H9 (cell line): ENCODE data around the gene LRP1. TPM values are rescaled to one million over a fixed set of nuclear protein-coding genes. Genes with fewer than 3 reads are reported as not detected.
A peak's percentile ranks its signal among the peaks of the same experiment; 100 is the strongest.

ENCODE experiments used
- DNase-seq: peaks from one replicate; pipeline ENCODE4 v3.0.0-alpha.2; 2017
- H2AFZ ChIP-seq: one replicate; pipeline ENCODE4 v1.6.1; 2013; ENCODE audit warnings: mild to moderate bottlenecking, low read length, control low read depth, moderate library complexity
- H2AK5ac ChIP-seq: 2 replicates; pipeline ENCODE4 v1.6.1; 2013; ENCODE audit warnings: low read length, control low read depth, mixed read lengths; ENCODE audit not compliant: insufficient read length
- H2BK120ac ChIP-seq: one replicate; pipeline ENCODE4 v1.6.1; 2013; ENCODE audit warnings: low read depth, mild to moderate bottlenecking, low read length, control low read depth, inconsistent platforms; ENCODE audit not compliant: poor library complexity, severe bottlenecking
- H2BK12ac ChIP-seq: 2 replicates; pipeline ENCODE4 v1.6.1; 2013; ENCODE audit warnings: low read length, control low read depth, mixed read lengths, low read depth; ENCODE audit not compliant: insufficient read length
- H2BK15ac ChIP-seq: 2 replicates; pipeline ENCODE4 v1.6.1; 2013; ENCODE audit warnings: low read depth, low read length, control low read depth
- H2BK20ac ChIP-seq: one replicate; pipeline ENCODE4 v1.6.1; 2013; ENCODE audit warnings: low read depth, mild to moderate bottlenecking, low read length, control low read depth, inconsistent platforms; ENCODE audit not compliant: poor library complexity, severe bottlenecking
- H2BK5ac ChIP-seq: 2 replicates; pipeline ENCODE4 v1.6.1; 2013; ENCODE audit warnings: low read length, control low read depth, mixed read lengths; ENCODE audit not compliant: insufficient read length
- H3K14ac ChIP-seq: 2 replicates; pipeline ENCODE4 v1.6.1; 2013; ENCODE audit warnings: low read length, control low read depth; ENCODE audit not compliant: insufficient read depth
- H3K18ac ChIP-seq: 2 replicates; pipeline ENCODE4 v1.6.1; 2013; ENCODE audit warnings: low read depth, mild to moderate bottlenecking, mixed read lengths, low read length, control low read depth; ENCODE audit not compliant: insufficient read length
- H3K23ac ChIP-seq: 2 replicates; pipeline ENCODE4 v1.6.1; 2013; ENCODE audit warnings: low read length, control low read depth, mixed read lengths, low read depth; ENCODE audit not compliant: insufficient read length
- H3K23me2 ChIP-seq: 2 replicates; pipeline ENCODE4 v1.6.1; 2013; ENCODE audit warnings: low read depth, mild to moderate bottlenecking, mixed read lengths, low read length, control low read depth; ENCODE audit not compliant: insufficient read length, poor library complexity, severe bottlenecking
- H3K27ac ChIP-seq: 2 replicates; pipeline ENCODE4 v1.5.1; 2013; ENCODE audit warnings: low read length, control low read depth, mixed read lengths, low read depth; ENCODE audit not compliant: insufficient read length
- H3K27me3 ChIP-seq: 2 replicates; pipeline ENCODE4 v1.6.1; 2013; ENCODE audit warnings: low read length, control low read depth, inconsistent platforms; ENCODE audit not compliant: insufficient read depth
- H3K4ac ChIP-seq: 2 replicates; pipeline ENCODE4 v1.6.1; 2013; ENCODE audit warnings: low read depth, mild to moderate bottlenecking, control low read depth, inconsistent platforms, low read length, moderate library complexity
- H3K4me1 ChIP-seq: 2 replicates; pipeline ENCODE4 v1.6.1; 2013; ENCODE audit warnings: low read length, control low read depth, inconsistent platforms; ENCODE audit not compliant: insufficient read depth
- H3K4me2 ChIP-seq: 2 replicates; pipeline ENCODE4 v1.6.1; 2013; ENCODE audit warnings: low read length, control low read depth, mixed read lengths; ENCODE audit not compliant: insufficient read length, insufficient read depth
- H3K56ac ChIP-seq: 2 replicates; pipeline ENCODE4 v1.6.1; 2013; ENCODE audit warnings: low read depth, mild to moderate bottlenecking, mixed read lengths, low read length, control low read depth; ENCODE audit not compliant: insufficient read length
- H3K79me1 ChIP-seq: 2 replicates; pipeline ENCODE4 v1.6.1; 2013; ENCODE audit warnings: low read depth, mild to moderate bottlenecking, moderate library complexity, low read length, control low read depth, inconsistent platforms; ENCODE audit not compliant: insufficient read depth, poor library complexity, severe bottlenecking
- H3K79me2 ChIP-seq: 2 replicates; pipeline ENCODE4 v1.6.1; 2013; ENCODE audit warnings: low read length, control low read depth, inconsistent platforms; ENCODE audit not compliant: insufficient read depth
- H3K9ac ChIP-seq: 2 replicates; pipeline ENCODE4 v1.6.1; 2013; ENCODE audit warnings: low read length, control low read depth, mixed read lengths; ENCODE audit not compliant: insufficient read length; ENCODE audit errors: extremely low read depth
- H3K9me3 ChIP-seq: one replicate; pipeline ENCODE4 v1.6.1; 2013; ENCODE audit warnings: low read depth, low read length, inconsistent platforms; ENCODE audit not compliant: control insufficient read depth
- H3T11ph ChIP-seq: one replicate; pipeline ENCODE4 v1.6.1; 2013; ENCODE audit warnings: mild to moderate bottlenecking, low read length, control low read depth, inconsistent platforms
- H4K20me1 ChIP-seq: one replicate; pipeline ENCODE4 v1.6.1; 2013; ENCODE audit not compliant: control insufficient read depth, insufficient read length, insufficient read depth
- H4K5ac ChIP-seq: 2 replicates; pipeline ENCODE4 v1.6.1; 2013; ENCODE audit warnings: low read depth, mild to moderate bottlenecking, mixed read lengths, low read length, control low read depth; ENCODE audit not compliant: insufficient read length
- H4K8ac ChIP-seq: replicated peaks from 2 replicates; pipeline ENCODE4 v1.6.1; 2013; ENCODE audit warnings: low read length, control low read depth, mixed read lengths, low read depth; ENCODE audit not compliant: insufficient read length
- H4K91ac ChIP-seq: 2 replicates; pipeline ENCODE4 v1.6.1; 2013; ENCODE audit warnings: low read depth, mild to moderate bottlenecking, moderate library complexity, mixed read lengths, low read length, control low read depth; ENCODE audit not compliant: insufficient read length
- H3K27ac Mint-ChIP-seq, 3 experiments: 2 replicates in 2 of 3; 3 replicates in 1 of 3; pipeline ENCODE4 v1.8.0; 2020 to 2021; ENCODE audit warnings: mixed read lengths in 3 of 3, mild to moderate bottlenecking in 1 of 3, moderate library complexity in 1 of 3
- H3K27me3 Mint-ChIP-seq: 2 replicates; pipeline ENCODE4 v1.8.0; 2021; ENCODE audit warnings: low read depth, mild to moderate bottlenecking, moderate library complexity, mixed read lengths
- H3K36me3 Mint-ChIP-seq, 3 experiments: 2 replicates in 2 of 3; 3 replicates in 1 of 3; pipeline ENCODE4 v1.8.0; 2020 to 2021; ENCODE audit warnings: low read depth in 3 of 3, mixed read lengths in 3 of 3; ENCODE audit not compliant: insufficient read depth in 1 of 3
- H3K4me1 Mint-ChIP-seq, 2 experiments: 2 replicates each; pipeline ENCODE4 v1.8.0; 2020; ENCODE audit warnings: mixed read lengths in 2 of 2
- H3K4me3 Mint-ChIP-seq, 2 experiments: 2 replicates in 1 of 2; 3 replicates in 1 of 2; pipeline ENCODE4 v1.8.0; 2020 to 2021; ENCODE audit warnings: mild to moderate bottlenecking in 2 of 2, mixed read lengths in 2 of 2, moderate library complexity in 1 of 2
- H3K9me3 Mint-ChIP-seq, 2 experiments: 2 replicates in 1 of 2; 3 replicates in 1 of 2; pipeline ENCODE4 v1.8.0; 2020; ENCODE audit warnings: mild to moderate bottlenecking in 2 of 2, mixed read lengths in 2 of 2, moderate library complexity in 1 of 2
- WGBS: extraction: QIAGEN DNeasy Blood & Tissue Kit; methylation state at CpG from one replicate; pipeline ENCODE4 v1.1.7; 2013; ENCODE audit warnings: missing lambda C conversion rate, low lambda C conversion rate, mixed read lengths; ENCODE audit not compliant: insufficient read length; ENCODE audit errors: extremely low coverage; 5-methylcytosine and 5-hydroxymethylcytosine counted together
- total RNA-seq: library from RNA; stranded (reverse); gene quantifications from 2 replicates; pipeline ENCODE4 v1.2.1, GENCODE V29; 2021
- TF ChIP-seq, protein P1 (sequence below): fragments of 200-600 bp; sonication (generic); conservative IDR thresholded peaks from 3 replicates; pipeline ENCODE4 v1.8.0; 2021; ENCODE audit warnings: antibody characterized with exemption, mild to moderate bottlenecking

The LRP1 gene
- total RNA-seq, 1 experiment from 2014 or later = 115 TPM

DNA sequence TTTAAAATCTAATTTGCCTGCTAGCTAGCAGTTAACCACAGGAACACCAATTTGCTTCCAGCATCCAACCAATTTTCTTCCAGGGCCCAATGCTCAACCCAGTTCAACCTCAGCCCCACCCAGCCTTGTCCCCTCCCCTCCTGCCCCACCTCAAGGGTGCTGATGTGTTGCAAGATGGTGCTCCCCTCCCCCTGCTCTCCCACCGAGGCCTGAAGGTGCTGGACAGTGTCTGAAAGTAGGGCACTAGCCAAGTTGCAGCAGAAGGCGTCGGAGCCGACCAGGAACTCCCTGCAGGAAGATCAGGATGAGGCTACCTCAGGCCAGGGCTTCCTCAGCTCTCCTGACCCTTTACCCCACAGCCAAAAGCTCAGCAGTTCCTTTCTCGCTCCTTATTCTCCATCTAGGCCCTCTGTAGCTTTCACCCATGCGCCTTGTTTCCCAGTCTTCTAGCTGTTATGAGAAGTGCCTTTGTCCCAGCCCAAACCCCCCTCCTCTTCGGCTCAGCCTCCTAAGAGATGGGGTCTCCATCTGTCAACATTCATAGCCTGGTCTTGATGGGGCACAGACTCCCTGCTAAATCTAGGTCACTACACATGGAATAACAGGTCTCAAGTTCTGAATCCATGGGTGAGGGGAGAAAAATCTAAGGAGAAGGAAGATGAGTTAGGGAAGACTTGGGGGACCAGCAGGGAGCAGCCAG lies 20.7 kb upstream of the LRP1 start:
- no CpG with 5 or more reads among the region's 7 CpGs for WGBS
- Histone ChIP-seq H2BK20ac (no peak overlapping the region), H4K20me1 (no peaks in the 10 kb centered on the region), H2BK120ac (no peak overlapping the region), H4K91ac (no peak overlapping the region), H2BK15ac (no peak overlapping the region), H3K14ac (no peak overlapping the region), H3K18ac (no peak overlapping the region), H3K56ac (no peak overlapping the region), H3T11ph (no peak overlapping the region), H2BK5ac (no peak overlapping the region), H3K4me2 (no peak overlapping the region), H3K4ac (no peak overlapping the region), H3K79me1 (no peaks in the 10 kb centered on the region), H4K8ac (no peak overlapping the region), H3K79me2 (no peaks in the 10 kb centered on the region), H3K27me3 (no peaks in the 10 kb centered on the region), H3K27ac (no peak overlapping the region), H3K23me2 (peaks cover 11% of the 10 kb centered on the region), H3K9ac (no peak overlapping the region), H3K23ac (no peak overlapping the region), H2AFZ (no peak overlapping the region), H4K5ac (no peak overlapping the region), H2BK12ac (no peak overlapping the region), H3K4me1 (no peaks in the 10 kb centered on the region; the same call in 1 of the 2 replicates), H2AK5ac (no peak overlapping the region), H3K9me3 (no peaks in the 10 kb centered on the region)
- peaks cover 2 to 41% (median 24%) of the 10 kb centered on the region in 3 experiments; a peak in 5 of 7 replicates for H3K36me3 Mint-ChIP-seq
- no peak overlapping the region for H3K4me3 Mint-ChIP-seq
- peak overlapping the region in 1 of 3 experiments; percentile 18; a peak in 4 of 7 replicates for H3K27ac Mint-ChIP-seq
- DNase-seq = no peak
- TF ChIP-seq, protein P1, sequence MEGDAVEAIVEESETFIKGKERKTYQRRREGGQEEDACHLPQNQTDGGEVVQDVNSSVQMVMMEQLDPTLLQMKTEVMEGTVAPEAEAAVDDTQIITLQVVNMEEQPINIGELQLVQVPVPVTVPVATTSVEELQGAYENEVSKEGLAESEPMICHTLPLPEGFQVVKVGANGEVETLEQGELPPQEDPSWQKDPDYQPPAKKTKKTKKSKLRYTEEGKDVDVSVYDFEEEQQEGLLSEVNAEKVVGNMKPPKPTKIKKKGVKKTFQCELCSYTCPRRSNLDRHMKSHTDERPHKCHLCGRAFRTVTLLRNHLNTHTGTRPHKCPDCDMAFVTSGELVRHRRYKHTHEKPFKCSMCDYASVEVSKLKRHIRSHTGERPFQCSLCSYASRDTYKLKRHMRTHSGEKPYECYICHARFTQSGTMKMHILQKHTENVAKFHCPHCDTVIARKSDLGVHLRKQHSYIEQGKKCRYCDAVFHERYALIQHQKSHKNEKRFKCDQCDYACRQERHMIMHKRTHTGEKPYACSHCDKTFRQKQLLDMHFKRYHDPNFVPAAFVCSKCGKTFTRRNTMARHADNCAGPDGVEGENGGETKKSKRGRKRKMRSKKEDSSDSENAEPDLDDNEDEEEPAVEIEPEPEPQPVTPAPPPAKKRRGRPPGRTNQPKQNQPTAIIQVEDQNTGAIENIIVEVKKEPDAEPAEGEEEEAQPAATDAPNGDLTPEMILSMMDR = no peak
- peaks cover 28 to 41% of the 10 kb centered on the region in 2 experiments for H3K4me1 Mint-ChIP-seq
- H3K9me3 Mint-ChIP-seq = no peaks in the 10 kb centered on the region; a peak in 1 of 5 replicates
- H3K27me3 Mint-ChIP-seq = no peaks in the 10 kb centered on the region
